Measurements from ENCODE around the gene RPS6KA5.
"Not testable (repeated sequence)": the region's sequence is repeated elsewhere in the genome, so short reads cannot be mapped to it uniquely, and the experiment has no call there.

Gene RPS6KA5

GRCh38 chr14:90856115-90856514 lies 204.3 kb downstream of the RPS6KA5 start:
- not testable (repeated sequence) for DNase-seq

GRCh38 chr14:90853116-90853515 lies 207.3 kb downstream of the RPS6KA5 start:
- intact Hi-C loops (cut with DNase I), result no loop called here
- DNase-seq, result no peak

More at GRCh38 chr14:90856115-90856514, 204.3 kb downstream of the RPS6KA5 start:
- intact Hi-C loops (cut with DNase I), result not testable (repeated sequence)

- DNase-seq, result peak in 8 of 42 donors; percentile 26 to 66 (median 40)
- intact Hi-C loops (cut with DNase I), result no loop called here
These were observed 209.0 kb downstream of the RPS6KA5 start for GRCh38 chr14:90851327-90852036.

- intact Hi-C loops (cut with DNase I), result no loop called here
- DNase-seq, result no peak
These were observed 210.0 kb downstream of the RPS6KA5 start for GRCh38 chr14:90850487-90850886.

- DNase-seq, result peak in 1 of 42 donors; percentile 18
- intact Hi-C loops (cut with DNase I), result no loop called here
These were observed 210.5 kb downstream of the RPS6KA5 start for GRCh38 chr14:90849787-90850444.

- intact Hi-C loops (cut with DNase I), result no loop called here
These were observed 211.3 kb downstream of the RPS6KA5 start for GRCh38 chr14:90848944-90849731.

GRCh38 chr14:90846511-90846910 lies 213.9 kb downstream of the RPS6KA5 start:
- intact Hi-C loops (cut with DNase I), result no loop called here
- DNase-seq, result no peak

More at GRCh38 chr14:90848944-90849731, 211.3 kb downstream of the RPS6KA5 start:
- DNase-seq, result no peak

- intact Hi-C loops (cut with DNase I), result no loop called here
- DNase-seq, result peak in 1 of 42 donors; percentile 17
These were observed 216.1 kb downstream of the RPS6KA5 start for GRCh38 chr14:90844321-90844720.

- intact Hi-C loops (cut with DNase I), result no loop called here
- peak in 20 of 42 donors; percentile 18 to 67 (median 34) for DNase-seq
These were observed 217.7 kb downstream of the RPS6KA5 start for GRCh38 chr14:90842726-90843125.

GRCh38 chr14:90840667-90841066 lies 219.8 kb downstream of the RPS6KA5 start:
- intact Hi-C loops (cut with DNase I), result not testable (repeated sequence)
- peak in 2 of 42 donors; percentile 3 to 13 for DNase-seq

GRCh38 chr14:90839889-90840266 lies 220.6 kb downstream of the RPS6KA5 start:
- peak in 4 of 42 donors; percentile 9 to 40 (median 32) for DNase-seq
- intact Hi-C loops (cut with DNase I), result no loop called here

- peak in 6 of 42 donors; percentile 14 to 48 (median 28) for DNase-seq
- intact Hi-C loops (cut with DNase I), result no loop called here
These were observed 221.2 kb downstream of the RPS6KA5 start for GRCh38 chr14:90839024-90839888.

- intact Hi-C loops (cut with DNase I), result not testable (repeated sequence)
- peak in 5 of 42 donors; percentile 3 to 32 (median 14) for DNase-seq
These were observed 221.9 kb downstream of the RPS6KA5 start for GRCh38 chr14:90838531-90838930.

- peak in 2 of 42 donors; percentile 5 to 11 for DNase-seq
- intact Hi-C loops (cut with DNase I), result no loop called here
These were observed 223.1 kb downstream of the RPS6KA5 start for GRCh38 chr14:90837355-90837754.

- intact Hi-C loops (cut with DNase I), result no loop called here
- peak in 3 of 42 donors; percentile 2 to 7 (median 5) for DNase-seq
These were observed 223.8 kb downstream of the RPS6KA5 start for GRCh38 chr14:90836692-90837063.

- DNase-seq, result peak in 32 of 42 donors; percentile 32 to 85 (median 52)
- intact Hi-C loops (cut with DNase I), result no loop called here
These were observed 228.6 kb downstream of the RPS6KA5 start for GRCh38 chr14:90831821-90832220.

- DNase-seq, result peak in 1 of 42 donors; percentile 3
- intact Hi-C loops (cut with DNase I), result no loop called here
These were observed 229.3 kb downstream of the RPS6KA5 start for GRCh38 chr14:90830931-90831701.

GRCh38 chr14:90829677-90830076 lies 230.8 kb downstream of the RPS6KA5 start:
- intact Hi-C loops (cut with DNase I), result no loop called here
- no peak for DNase-seq
